Body of pancreas (tissue), 4 donors: ENCODE results near the gene HOXB8. TPM values are rescaled to one million over a fixed set of nuclear protein-coding genes. Genes with fewer than 3 reads are reported as not detected.

Experiments used
- ATAC-seq: fragments of 150-250 bp; one replicate; pipeline ENCODE4 v1.9.1; 2016
- DNase-seq, 4 donors: peaks; one replicate each; pipeline ENCODE4 v3.0.0-alpha.2; 2019
- H3K27ac ChIP-seq, 4 donors: fragments of 200-600 bp; sonication (generic); 1 replicate in 3 of 4; 2 replicates in 1 of 4; pipeline versions ENCODE4 v1.5.1 to v1.6.1; 2016 to 2019; ENCODE audit warnings: mild to moderate bottlenecking in 1 of 4, mixed read lengths in 1 of 4, moderate library complexity in 1 of 4
- H3K27me3 ChIP-seq, 2 donors: fragments of 200-600 bp; sonication (generic); one replicate each; pipeline ENCODE4 v1.6.0; 2016; ENCODE audit warnings: mild to moderate bottlenecking in 1 of 2
- H3K36me3 ChIP-seq, 2 donors: fragments of 200-600 bp; sonication (generic); replicated peaks in 1 of 2; 2 replicates each; pipeline ENCODE4 v1.5.1; 2016; ENCODE audit warnings: low read depth in 2 of 2; ENCODE audit not compliant: insufficient read depth in 1 of 2
- H3K4me1 ChIP-seq: fragments of 200-600 bp; sonication (generic); one replicate; pipeline ENCODE4 v1.6.0; 2016
- H3K4me3 ChIP-seq, 2 donors: fragments of 200-600 bp; sonication (generic); 1 replicate in 1 of 2; 2 replicates in 1 of 2; pipeline ENCODE4 v1.5.1; 2016 to 2019
- H3K9me3 ChIP-seq, 3 donors: fragments of 200-600 bp; sonication (generic); 1 replicate in 2 of 3; 2 replicates in 1 of 3; pipeline ENCODE4 v1.5.1; 2016
- CTCF ChIP-seq, 7 experiments: fragments of 450-650 bp in 4 of 7; fragments of 200-600 bp in 3 of 7; sonication (generic) in 3 of 7; IDR thresholded peaks; one replicate each; pipeline ENCODE4 v1.5.1; 2016 to 2019; ENCODE audit warnings: antibody characterized with exemption in 7 of 7
- POLR2A ChIP-seq, 3 donors: fragments of 450-650 bp; IDR thresholded peaks; one replicate each; pipeline ENCODE4 v1.6.1; 2016; ENCODE audit warnings: antibody characterized with exemption in 3 of 3, mild to moderate bottlenecking in 2 of 3
- WGBS, 2 donors: methylation state at CpG; one replicate each; pipeline ENCODE4 v1.1.5; 2017; 5-methylcytosine and 5-hydroxymethylcytosine counted together
- intact Hi-C: fragments of 100-400 bp; cut with DNase I; formaldehyde crosslinking; loops from one replicate; pipeline ENCODE4 v1.15.1; 2023
- total RNA-seq, 2 donors: library from RNA; depleted of rRNA; stranded (reverse); fragments of >200 nt; gene quantifications; one replicate each; pipeline ENCODE4 v1.1.0, GENCODE V29; 2016

Gene HOXB8
- total RNA-seq, 2 donors from 2014 or later, result not detected

GRCh38 chr17:48644910-48645557 is 29.9 kb upstream of the HOXB8 start:
- Histone ChIP-seq H3K27me3 (peaks cover 0 to 42% of the 10 kb centered on the region in 2 donors), H3K27ac (no peak overlapping the region), H3K4me1 (peaks cover 22% of the 10 kb centered on the region), H3K9me3 (no peaks in the 10 kb centered on the region), H3K4me3 (no peak overlapping the region), H3K36me3 (no peaks in the 10 kb centered on the region)
- WGBS, 2 donors, result 25 to 28% methylated on average over 6 of the region's 6 CpGs
- ATAC-seq (no peak), DNase-seq (no peak)
- intact Hi-C loops, result no loop called here
- TF ChIP-seq POLR2A (IDR thresholded peaks at IDR 0.05) (no peak), CTCF (IDR thresholded peaks at IDR 0.05) (no peak)

DNA sequence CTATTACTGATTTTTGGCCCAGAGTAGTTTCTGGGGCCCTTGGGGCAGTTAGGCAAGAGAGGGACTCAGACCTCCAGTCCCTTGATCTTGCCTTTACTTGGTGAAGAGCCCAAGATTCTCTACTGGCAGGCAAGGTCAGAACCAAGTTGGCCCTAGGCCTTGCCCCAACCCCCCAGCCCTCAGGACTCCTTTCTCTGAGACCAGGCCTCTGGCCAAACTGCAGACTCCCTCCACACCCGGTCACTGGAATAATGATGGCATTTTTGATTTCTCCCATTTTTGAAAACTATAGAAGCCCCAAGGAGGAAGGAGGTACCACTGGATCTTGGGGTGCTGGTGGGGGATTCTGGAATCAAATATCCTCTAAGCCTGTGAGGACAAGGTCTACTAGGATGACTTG is 29.1 kb upstream of the HOXB8 start:
- no peak overlapping the region for H3K4me3 ChIP-seq
- WGBS, 2 donors, result 43 to 83% methylated on average over 1 of the region's 1 CpG
- intact Hi-C loops, result no loop called here

GRCh38 chr17:48643697-48644012 is 28.6 kb upstream of the HOXB8 start:
- H3K36me3 ChIP-seq, result no peaks in the 10 kb centered on the region
- DNase-seq, result no peak
- no peak overlapping the region for H3K4me3 ChIP-seq
- intact Hi-C loops, result no loop called here
- H3K9me3 ChIP-seq, result no peaks in the 10 kb centered on the region
- TF ChIP-seq CTCF (IDR thresholded peaks at IDR 0.05) (no peak), POLR2A (IDR thresholded peaks at IDR 0.05) (no peak)
- H3K27me3 ChIP-seq, result peaks cover 0 to 47% of the 10 kb centered on the region in 2 donors
- no peak for ATAC-seq
- no peak overlapping the region for H3K27ac ChIP-seq
- H3K4me1 ChIP-seq, result peaks cover 22% of the 10 kb centered on the region

More for the DNA sequence above, 29.1 kb upstream of the HOXB8 start:
- no peak overlapping the region for H3K27ac ChIP-seq
- H3K4me1 ChIP-seq, result peaks cover 22% of the 10 kb centered on the region
- TF ChIP-seq POLR2A (IDR thresholded peaks at IDR 0.05), result no peak
- TF ChIP-seq CTCF (IDR thresholded peaks at IDR 0.05), result no peak
- H3K27me3 ChIP-seq, result peaks cover 0 to 47% of the 10 kb centered on the region in 2 donors
- DNase-seq, result no peak
- H3K36me3 ChIP-seq, result no peaks in the 10 kb centered on the region
- no peaks in the 10 kb centered on the region for H3K9me3 ChIP-seq
- no peak for ATAC-seq

- Histone ChIP-seq H3K4me1 (peaks cover 22% of the 10 kb centered on the region), H3K9me3 (no peaks in the 10 kb centered on the region), H3K4me3 (no peak overlapping the region), H3K36me3 (no peaks in the 10 kb centered on the region), H3K27me3 (peaks cover 0 to 50% of the 10 kb centered on the region in 2 donors), H3K27ac (no peak overlapping the region)
- DNase-seq, result no peak
- intact Hi-C loops, result no loop called here
- WGBS, 2 donors, result 17 to 28% methylated on average over 17 to 23 of the region's 23 CpGs
- TF ChIP-seq POLR2A (IDR thresholded peaks at IDR 0.05) (no peak), CTCF (IDR thresholded peaks at IDR 0.05) (no peak)
- ATAC-seq, result no peak
Measured at GRCh38 chr17:48642843-48643696, 28.0 kb upstream of the HOXB8 start.
